T-helper 1 cell treated with Interleukin-12 subunit alpha and Interleukin-12 subunit beta and Interleukin-4 antibody, amounts not matched to agents 30 ng/mL and 1 ng/mL, for 36 hours (primary cell): ENCODE results near the gene TMED8. TPM values are rescaled to one million over a fixed set of nuclear protein-coding genes. Genes with fewer than 3 reads are reported as not detected.
"Not testable (repeated sequence)": the region's sequence is repeated elsewhere in the genome, so short reads cannot be mapped to it uniquely, and the experiment has no call there.

Experiments
- intact Hi-C: fragments of 100-400 bp; cut with micrococcal nuclease; formaldehyde crosslinking; loops from one replicate; pipeline ENCODE4 v1.15.1; 2024
- total RNA-seq: library from RNA; stranded (reverse); gene quantifications from 2 replicates; pipeline ENCODE4 v1.2.3, GENCODE V29; 2022

TMED8 gene
- total RNA-seq, 1 donor from 2014 or later, result 21.8 TPM

GRCh38 chr14:77323571-77323970 is 53.3 kb downstream of the TMED8 start:
- intact Hi-C loops, result no loop called here

GRCh38 chr14:77322951-77323350 is 53.9 kb downstream of the TMED8 start:
- intact Hi-C loops, result no loop called here

GRCh38 chr14:77322250-77322902 is 54.5 kb downstream of the TMED8 start:
- intact Hi-C loops, result no loop called here

- intact Hi-C loops, result loop anchor here (1.0 to 2.0 kb wide), 7 partner anchors 288 to 1334 kb away; partner anchors contain the start of gene ANGEL1
Observed at GRCh38 chr14:77320238-77320935, 56.5 kb downstream of the TMED8 start, which contains the start of gene POMT2. Gene POMT2 (minus strand): TSS chr14:77320883. CDS start chr14:77320681, 202 bp downstream.

- intact Hi-C loops, result no loop called here
Observed at GRCh38 chr14:77319422-77319821, 57.5 kb downstream of the TMED8 start.

GRCh38 chr14:77318756-77319155 is 58.1 kb downstream of the TMED8 start:
- intact Hi-C loops, result not testable (repeated sequence)

GRCh38 chr14:77318006-77318553 is 58.8 kb downstream of the TMED8 start:
- intact Hi-C loops, result no loop called here

- intact Hi-C loops, result loop anchor here (1.0 to 2.0 kb wide), 6 partner anchors 16 to 607 kb away; partner anchors contain the start of genes SAMD15 and TMED8
Observed at GRCh38 chr14:77316872-77317301, 60.0 kb downstream of the TMED8 start.

GRCh38 chr14:77316195-77316505 is 60.7 kb downstream of the TMED8 start:
- intact Hi-C loops, result loop anchor here (1.0 to 2.0 kb wide), 6 partner anchors 15 to 606 kb away; partner anchors contain the start of genes SAMD15 and TMED8

GRCh38 chr14:77314539-77315457 is 62.1 kb downstream of the TMED8 start:
- intact Hi-C loops, result no loop called here

- intact Hi-C loops, result no loop called here
Observed at GRCh38 chr14:77314043-77314442, 62.9 kb downstream of the TMED8 start.

- intact Hi-C loops, result no loop called here
Observed at GRCh38 chr14:77313371-77313770, 63.5 kb downstream of the TMED8 start.

- intact Hi-C loops, result no loop called here
Observed at GRCh38 chr14:77311217-77311616, 65.7 kb downstream of the TMED8 start.

- intact Hi-C loops, result no loop called here
Observed at GRCh38 chr14:77310026-77310425, 66.9 kb downstream of the TMED8 start.

GRCh38 chr14:77309131-77309530 is 67.8 kb downstream of the TMED8 start:
- intact Hi-C loops, result no loop called here

GRCh38 chr14:77306851-77307496 is 69.9 kb downstream of the TMED8 start:
- intact Hi-C loops, result no loop called here

GRCh38 chr14:77306416-77306815 is 70.5 kb downstream of the TMED8 start:
- intact Hi-C loops, result no loop called here

GRCh38 chr14:77305696-77306095 is 71.2 kb downstream of the TMED8 start:
- intact Hi-C loops, result no loop called here

GRCh38 chr14:77303417-77304156 is 73.3 kb downstream of the TMED8 start:
- intact Hi-C loops, result loop anchor here (1.0 to 5.0 kb wide), 6 partner anchors 18 to 458 kb away; partner anchors contain the start of genes CIPC, GSTZ1, SNW1 and SPTLC2

- intact Hi-C loops, result loop anchor here (1.0 to 5.0 kb wide), 6 partner anchors 18 to 458 kb away; partner anchors contain the start of genes CIPC, GSTZ1, SNW1 and SPTLC2
Observed at GRCh38 chr14:77302926-77303325, 74.0 kb downstream of the TMED8 start.
